BJ (cell line): ENCODE results near the gene STX4. TPM values are rescaled to one million over a fixed set of nuclear protein-coding genes. Genes with fewer than 3 reads are reported as not detected.
A peak's percentile ranks its signal among the peaks of the same experiment; 100 is the strongest.

Source experiments
- CTCF ChIA-PET: fragments of 350-600 bp; formaldehyde crosslinking; extraction: SDS; loops from one replicate; lab custom pipeline; 2021; ENCODE audit warnings: antibody characterized with exemption, inconsistent platforms; lab: Yijun Ruan, JAX
- POLR2A ChIA-PET: fragments of 300-600 bp; sonication (Branson Sonifier 250); formaldehyde crosslinking; extraction: SDS; loops from one replicate; lab custom pipeline; 2021; ENCODE audit warnings: antibody characterized with exemption; lab: Charles Lee
- DNase-seq: peaks from one replicate; pipeline ENCODE4 v3.0.0-alpha.2; 2011; ENCODE audit warnings: low read depth
- H3K27me3 ChIP-seq: 2 replicates; pipeline ENCODE4 v1.6.0; 2011; ENCODE audit warnings: low read length; ENCODE audit not compliant: control insufficient read depth, insufficient read depth
- H3K36me3 ChIP-seq: 2 replicates; pipeline ENCODE4 v1.5.1; 2011; ENCODE audit warnings: low read length; ENCODE audit not compliant: control insufficient read depth, insufficient read depth
- H3K4me3 ChIP-seq: 2 replicates; pipeline ENCODE4 v1.5.1; 2011; ENCODE audit warnings: low read depth, mild to moderate bottlenecking, control low read depth, low read length
- CTCF ChIP-seq: IDR thresholded peaks from 2 replicates; pipeline ENCODE4 v1.5.1; 2011; ENCODE audit warnings: low read depth, mild to moderate bottlenecking, control low read depth, inconsistent platforms, low read length, moderate library complexity; ENCODE audit not compliant: insufficient read depth
- polyA plus RNA-seq: library from polyadenylated mRNA; depleted of rRNA; stranded (reverse); fragments of >200 nt; gene quantifications from 2 replicates; pipeline ENCODE4 v1.2.3, GENCODE V29; 2011

Gene STX4
- polyA plus RNA-seq, 1 experiment, result 53.6 TPM

- Histone ChIP-seq H3K27me3 (no peaks in the 10 kb centered on the region), H3K36me3 (peaks cover 9% of the 10 kb centered on the region), H3K4me3 (peak overlapping the region; percentile 81)
- no peak for DNase-seq
- POLR2A ChIA-PET, result no interaction called here
- no peak for TF ChIP-seq CTCF
- CTCF ChIA-PET, result interaction anchor here (0.7 to 1.8 kb wide), 2 partner anchors 70 to 72 kb away, joined by 3 to 7 read pairs; no protein-coding TSS in a partner anchor
Measured at GRCh38 chr16:31072540-31073141, 39.3 kb downstream of the STX4 start.

- ChIA-PET POLR2A (interaction anchor here (1.1 kb wide), 1 partner anchor 75 kb away, joined by 11 read pairs; no protein-coding TSS in a partner anchor), CTCF (interaction anchor here (0.5 to 1.8 kb wide), 11 partner anchors 9 to 138 kb away, joined by 3 to 11 read pairs (median 3); partner anchors contain the start of genes BCKDK, HSD3B7 and SETD1A)
- no peak for TF ChIP-seq CTCF
- no peak for DNase-seq
- no peaks in the 10 kb centered on the region for H3K27me3 ChIP-seq
- H3K36me3 ChIP-seq, result peaks cover 15% of the 10 kb centered on the region
- H3K4me3 ChIP-seq, result peak overlapping the region; percentile 81
Measured at GRCh38 chr16:31073142-31073969, 40.0 kb downstream of the STX4 start.

GRCh38 chr16:31073970-31074813 is 40.8 kb downstream of the STX4 start, which contains the start of the genes ZNF646 and ZNF668:
ZNF646 (plus strand) TSS chr16:31074422; CDS start chr16:31076325, 1,903 bp downstream.
ZNF668 (minus strand) TSS chr16:31074240; CDS start chr16:31064459, 9,781 bp downstream.
- peak within 1 kb of the TSS; percentile 81 for H3K4me3 ChIP-seq
- peak; percentile 94 for DNase-seq
- CTCF ChIA-PET, result interaction anchor here (0.5 to 1.8 kb wide), 10 partner anchors 10 to 139 kb away, joined by 3 to 11 read pairs (median 3); partner anchors contain the start of genes BCKDK, HSD3B7 and SETD1A
- POLR2A ChIA-PET, result interaction anchor here (0.6 to 1.1 kb wide), 2 partner anchors 75 to 90 kb away, joined by 3 to 11 read pairs; no protein-coding TSS in a partner anchor
- no peaks in the 10 kb centered on the region for H3K27me3 ChIP-seq
- H3K36me3 ChIP-seq, result peaks cover 15% of the 10 kb centered on the region
- no peak for TF ChIP-seq CTCF

GRCh38 chr16:31074814-31075183 is 41.4 kb downstream of the STX4 start:
- H3K36me3 ChIP-seq, result peaks cover 19% of the 10 kb centered on the region
- ChIA-PET CTCF (interaction anchor here (1.0 to 1.8 kb wide), 3 partner anchors 31 to 117 kb away, joined by 3 to 7 read pairs (median 3); partner anchors contain the start of gene SETD1A), POLR2A (interaction anchor here (0.6 to 1.1 kb wide), 2 partner anchors 76 to 91 kb away, joined by 3 to 11 read pairs; no protein-coding TSS in a partner anchor)
- DNase-seq, result no peak
- no peak for TF ChIP-seq CTCF
- H3K27me3 ChIP-seq, result no peaks in the 10 kb centered on the region
- H3K4me3 ChIP-seq, result peak overlapping the region; percentile 81
